ENCODE results near the gene PLRG1.

GRCh38 chr4:154560419-154560801, 10.2 kb upstream of the PLRG1 start:
- no peak for TF ChIP-seq EZH2 (optimal IDR thresholded peaks at IDR 0.05; ENCODE audit: low read depth, low read length)
- TF ChIP-seq EZH2phosphoT487 (IDR thresholded peaks at IDR 0.05; ENCODE audit: low read length) = no peak
- TF ChIP-seq CTCF (IDR thresholded peaks at IDR 0.05; ENCODE audit: low read length) = no peak
